ENCODE measurements around the gene PFKM. TPM values are rescaled to one million over a fixed set of nuclear protein-coding genes. Genes with fewer than 3 reads are reported as not detected.

The PFKM gene
- total and polyA plus RNA-seq, 4 experiments from 2014 or later: 7.8 to 14.6 (median 10.9) TPM

GRCh38 chr12:48177982-48178381 is 58.8 kb downstream of the PFKM start:
- H3K27me3 Mint-ChIP-seq: peaks cover 5 to 21% of the 10 kb centered on the region in 2 donors
- H3K36me3 Mint-ChIP-seq: peaks cover 0 to 2% of the 10 kb centered on the region in 2 donors
- ChIA-PET POLR2A (ENCODE audit: partially characterized antibody) (interaction anchor here (0.7 kb wide), 1 partner anchor 10 kb away, joined by 3 read pairs; no protein-coding TSS in a partner anchor), CTCF (ENCODE audit: partially characterized antibody) (interaction anchor here (1.0 to 6.3 kb wide), 4 partner anchors 13 to 21 kb away, joined by 3 to 28 read pairs (median 3); partner anchors contain the start of gene ASB8)
- peaks cover 10 to 12% (median 11%) of the 10 kb centered on the region in 4 donors for H3K4me1 Mint-ChIP-seq
- no peak overlapping the region for H3K4me3 Mint-ChIP-seq
- Histone ChIP-seq H3K9me3 (ENCODE audit: control insufficient read depth in 1 of 2, low read length in 2 of 2) (no peaks in the 10 kb centered on the region), H3K4me1 (ENCODE audit: insufficient read depth, low read length) (peaks cover 9% of the 10 kb centered on the region), H3K27me3 (ENCODE audit: insufficient read depth, low read length) (no peaks in the 10 kb centered on the region), H3K27ac (ENCODE audit: low read depth, low read length) (no peak overlapping the region), H3K4me3 (ENCODE audit: low read length in 2 of 2) (no peak overlapping the region), H3K36me3 (ENCODE audit: insufficient read depth, low read length) (no peaks in the 10 kb centered on the region)
- H3K27ac Mint-ChIP-seq: no peak overlapping the region
- H3K9me3 Mint-ChIP-seq: no peaks in the 10 kb centered on the region
- intact Hi-C loops (cut with micrococcal nuclease): no loop called here
- no peak for DNase-seq

DNA sequence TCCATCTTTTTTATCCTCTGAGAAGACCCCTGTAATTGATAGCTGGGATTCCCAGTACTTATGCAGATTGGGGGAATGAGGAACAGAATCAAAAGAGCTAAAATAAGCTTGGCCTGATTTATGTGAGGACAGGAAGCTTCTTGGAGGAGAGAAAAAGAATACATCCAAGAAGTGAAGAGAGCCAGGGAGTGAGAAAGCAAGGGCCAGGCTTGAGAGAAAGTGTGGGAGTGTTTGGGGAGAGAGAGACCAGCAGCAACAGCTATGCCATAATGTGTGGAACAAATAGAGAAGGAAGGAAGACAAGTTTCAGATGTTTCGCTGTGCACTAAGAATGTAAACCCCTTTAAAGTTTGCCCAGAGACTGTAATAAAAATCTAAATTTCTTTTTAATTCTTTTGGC is 60.3 kb downstream of the PFKM start:
- H3K36me3 Mint-ChIP-seq: peaks cover 0 to 7% of the 10 kb centered on the region in 2 donors
- H3K27ac ChIP-seq (ENCODE audit: low read depth, low read length): no peak overlapping the region
- no peak overlapping the region for H3K4me3 ChIP-seq (ENCODE audit: low read length in 2 of 2)
- H3K27me3 ChIP-seq (ENCODE audit: insufficient read depth, low read length): no peaks in the 10 kb centered on the region
- H3K4me1 Mint-ChIP-seq: peaks cover 11 to 21% (median 14%) of the 10 kb centered on the region in 4 donors
- no peak for DNase-seq
- peaks cover 8 to 21% of the 10 kb centered on the region in 2 donors for H3K27me3 Mint-ChIP-seq
- H3K9me3 ChIP-seq (ENCODE audit: control insufficient read depth in 1 of 2, low read length in 2 of 2): no peaks in the 10 kb centered on the region
- ChIA-PET POLR2A (ENCODE audit: partially characterized antibody) (interaction anchor here (3.3 kb wide), 1 partner anchor 19 kb away, joined by 11 read pairs; no protein-coding TSS in a partner anchor), CTCF (ENCODE audit: partially characterized antibody) (interaction anchor here (0.9 to 6.3 kb wide), 5 partner anchors 9 to 439 kb away, joined by 3 to 28 read pairs (median 4); no protein-coding TSS in a partner anchor)
- peak overlapping the region in 1 of 7 donors; percentile 52 for H3K27ac Mint-ChIP-seq
- peaks cover 13% of the 10 kb centered on the region for H3K4me1 ChIP-seq (ENCODE audit: insufficient read depth, low read length)
- no peaks in the 10 kb centered on the region for H3K36me3 ChIP-seq (ENCODE audit: insufficient read depth, low read length)
- intact Hi-C loops (cut with micrococcal nuclease): no loop called here
- no peak overlapping the region for H3K4me3 Mint-ChIP-seq
- H3K9me3 Mint-ChIP-seq: no peaks in the 10 kb centered on the region

DNA sequence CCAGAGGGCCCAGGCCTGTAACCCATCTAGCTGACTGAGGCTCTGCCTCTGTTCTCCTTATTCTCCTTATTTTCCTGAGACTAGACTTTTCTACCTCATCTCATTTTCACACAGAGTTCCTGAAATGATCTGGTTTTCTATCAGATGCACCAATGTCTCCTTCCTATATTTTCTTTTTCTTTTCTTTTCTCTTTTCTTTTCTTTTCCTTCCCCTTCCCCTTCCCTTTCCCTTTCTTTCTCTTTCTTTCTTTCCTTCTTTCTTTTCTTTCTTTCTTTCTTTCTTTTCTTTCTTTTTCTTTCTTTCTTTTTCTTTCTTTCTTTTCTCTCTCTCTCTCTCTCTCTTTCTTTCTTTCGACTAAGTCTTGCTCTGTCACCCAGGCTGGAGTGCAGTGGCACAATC is 61.3 kb downstream of the PFKM start:
- Histone ChIP-seq H3K36me3 (ENCODE audit: insufficient read depth, low read length) (no peaks in the 10 kb centered on the region), H3K4me3 (ENCODE audit: low read length in 2 of 2) (no peak overlapping the region), H3K27ac (ENCODE audit: low read depth, low read length) (no peak overlapping the region), H3K9me3 (ENCODE audit: control insufficient read depth in 1 of 2, low read length in 2 of 2) (no peaks in the 10 kb centered on the region), H3K27me3 (ENCODE audit: insufficient read depth, low read length) (no peaks in the 10 kb centered on the region), H3K4me1 (ENCODE audit: insufficient read depth, low read length) (peaks cover 15% of the 10 kb centered on the region)
- Mint-ChIP-seq H3K4me3 (no peak overlapping the region), H3K36me3 (peaks cover 0 to 7% of the 10 kb centered on the region in 2 donors), H3K4me1 (peaks cover 10 to 29% (median 14%) of the 10 kb centered on the region in 4 donors), H3K9me3 (no peaks in the 10 kb centered on the region), H3K27me3 (peaks cover 13 to 23% of the 10 kb centered on the region in 2 donors), H3K27ac (no peak overlapping the region)
- no peak for DNase-seq
- CTCF ChIA-PET (ENCODE audit: partially characterized antibody): interaction anchor here (1.9 to 6.3 kb wide), 2 partner anchors 9 to 15 kb away, joined by 10 to 28 read pairs; no protein-coding TSS in a partner anchor
- POLR2A ChIA-PET (ENCODE audit: partially characterized antibody): interaction anchor here (3.3 kb wide), 1 partner anchor 18 kb away, joined by 11 read pairs; no protein-coding TSS in a partner anchor
- intact Hi-C loops (cut with micrococcal nuclease): loop anchor here (5.0 kb wide), 1 partner anchor 172 kb away; the partner anchor contains the start of gene ZNF641

GRCh38 chr12:48180857-48181495 is 61.8 kb downstream of the PFKM start:
- intact Hi-C loops (cut with micrococcal nuclease): loop anchor here (5.0 kb wide), 1 partner anchor 171 kb away; the partner anchor contains the start of gene ZNF641
- Mint-ChIP-seq H3K36me3 (peaks cover 0 to 7% of the 10 kb centered on the region in 2 donors), H3K27me3 (peaks cover 13 to 24% of the 10 kb centered on the region in 2 donors), H3K4me1 (peaks cover 7 to 29% (median 10%) of the 10 kb centered on the region in 4 donors), H3K4me3 (peak overlapping the region in 2 of 8 donors; percentile 24 to 77), H3K27ac (no peak overlapping the region), H3K9me3 (no peaks in the 10 kb centered on the region)
- DNase-seq: no peak
- CTCF ChIA-PET (ENCODE audit: partially characterized antibody): interaction anchor here (0.9 to 6.3 kb wide), 4 partner anchors 9 to 17 kb away, joined by 3 to 28 read pairs (median 8); no protein-coding TSS in a partner anchor
- H3K4me3 ChIP-seq (ENCODE audit: low read length in 2 of 2): no peak overlapping the region
- H3K4me1 ChIP-seq (ENCODE audit: insufficient read depth, low read length): peaks cover 15% of the 10 kb centered on the region
- no peaks in the 10 kb centered on the region for H3K27me3 ChIP-seq (ENCODE audit: insufficient read depth, low read length)
- no peaks in the 10 kb centered on the region for H3K9me3 ChIP-seq (ENCODE audit: control insufficient read depth in 1 of 2, low read length in 2 of 2)
- no peak overlapping the region for H3K27ac ChIP-seq (ENCODE audit: low read depth, low read length)
- POLR2A ChIA-PET (ENCODE audit: partially characterized antibody): interaction anchor here (1.0 to 3.3 kb wide), 2 partner anchors 17 to 75 kb away, joined by 4 to 11 read pairs; partner anchors contain the start of gene SENP1
- no peaks in the 10 kb centered on the region for H3K36me3 ChIP-seq (ENCODE audit: insufficient read depth, low read length)

DNA sequence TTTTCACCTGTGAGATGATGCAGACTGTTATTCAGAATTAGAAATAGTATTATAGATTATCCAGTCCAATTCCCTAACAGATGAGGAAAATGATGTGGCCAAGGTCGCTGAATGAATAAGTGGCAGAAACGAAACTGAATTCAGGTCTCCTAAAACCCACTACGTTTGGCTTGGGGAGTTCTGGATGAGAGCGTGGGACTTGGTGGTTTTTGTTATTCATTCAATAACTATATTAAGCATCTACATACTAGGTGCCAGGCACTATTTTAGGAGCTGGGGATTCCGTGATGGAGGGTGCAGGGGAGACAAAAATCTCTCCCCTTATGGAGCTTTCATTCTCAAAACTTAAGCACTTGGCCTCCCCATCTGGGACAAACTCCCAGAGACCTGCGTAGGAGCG is 63.5 kb downstream of the PFKM start:
- no peaks in the 10 kb centered on the region for H3K9me3 Mint-ChIP-seq
- H3K4me1 Mint-ChIP-seq: peaks cover 4 to 25% (median 10%) of the 10 kb centered on the region in 4 donors
- Histone ChIP-seq H3K36me3 (ENCODE audit: insufficient read depth, low read length) (no peaks in the 10 kb centered on the region), H3K4me3 (ENCODE audit: low read length in 2 of 2) (peak overlapping the region; percentile 52 to 99), H3K27me3 (ENCODE audit: insufficient read depth, low read length) (no peaks in the 10 kb centered on the region), H3K9me3 (ENCODE audit: control insufficient read depth in 1 of 2, low read length in 2 of 2) (no peaks in the 10 kb centered on the region), H3K4me1 (ENCODE audit: insufficient read depth, low read length) (peaks cover 15% of the 10 kb centered on the region), H3K27ac (ENCODE audit: low read depth, low read length) (peak overlapping the region; percentile 61)
- POLR2A ChIA-PET (ENCODE audit: partially characterized antibody): interaction anchor here (0.6 to 3.4 kb wide), 10 partner anchors 16 to 500 kb away, joined by 3 to 65 read pairs (median 4); partner anchors contain the start of genes ASB8, KANSL2, SENP1 and TMEM106C
- peak overlapping the region; percentile 91 to 99 (median 95) for H3K4me3 Mint-ChIP-seq
- CTCF ChIA-PET (ENCODE audit: partially characterized antibody): interaction anchor here (0.8 to 8.2 kb wide), 18 partner anchors 9 to 441 kb away, joined by 3 to 127 read pairs (median 4); partner anchors contain the start of genes ASB8 and PFKM
- intact Hi-C loops (cut with micrococcal nuclease): loop anchor here (1.0 to 5.0 kb wide), 4 partner anchors 16 to 272 kb away; partner anchors contain the start of genes ASB8 and ZNF641
- DNase-seq: peak in 1 of 5 donors; percentile 18
- peak overlapping the region; percentile 87 to 98 (median 96) for H3K27ac Mint-ChIP-seq
- peaks cover 0 to 7% of the 10 kb centered on the region in 2 donors for H3K36me3 Mint-ChIP-seq
- H3K27me3 Mint-ChIP-seq: peaks cover 12 to 14% of the 10 kb centered on the region in 2 donors

DNA sequence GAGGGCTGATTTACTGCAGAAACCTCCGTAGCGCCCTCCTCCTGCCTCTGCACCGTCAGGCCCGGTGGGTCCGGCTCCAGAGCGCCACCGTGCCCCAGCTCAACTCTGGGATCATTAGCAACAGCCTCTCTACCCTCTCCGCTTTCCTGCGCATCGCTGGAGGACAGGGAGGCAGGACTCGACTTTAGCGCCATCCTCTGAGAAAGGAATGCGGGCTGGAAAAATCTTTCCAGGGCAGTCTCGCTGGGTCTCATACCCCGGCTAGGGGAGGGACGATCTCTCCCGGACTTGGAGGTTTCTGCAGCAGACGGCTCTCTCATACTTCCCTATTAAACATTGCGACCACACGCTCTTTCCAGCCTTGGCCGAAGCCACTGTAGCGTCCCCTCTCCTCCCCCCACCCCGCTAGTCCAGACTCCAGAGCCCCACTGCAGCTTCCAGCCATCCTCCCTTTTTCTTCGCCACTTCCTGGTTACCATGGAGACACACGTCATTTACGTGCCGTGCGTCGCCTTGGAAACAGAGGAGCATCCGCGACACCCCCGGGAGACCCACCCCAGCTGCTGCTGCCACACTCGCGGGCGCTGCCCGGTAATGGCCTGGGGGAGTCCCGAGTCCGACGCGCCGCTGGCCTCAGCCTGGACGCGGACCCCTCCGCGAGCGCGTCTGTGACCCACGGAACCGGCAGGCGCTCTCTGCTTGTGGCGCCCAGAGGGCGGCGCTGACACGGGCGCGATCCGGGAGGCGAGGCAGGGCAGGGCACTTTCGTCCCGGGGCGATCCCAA is 64.1 kb downstream of the PFKM start, which contains the start of gene CCDC184:
Gene CCDC184 (plus strand): TSS at position 554 of the 785 bp plus-strand sequence. CDS start 479 bp downstream, outside the sequence.
- H3K9me3 Mint-ChIP-seq: no peaks in the 10 kb centered on the region
- no peaks in the 10 kb centered on the region for H3K27me3 ChIP-seq (ENCODE audit: insufficient read depth, low read length)
- H3K27me3 Mint-ChIP-seq: peaks cover 12 to 14% of the 10 kb centered on the region in 2 donors
- H3K4me1 ChIP-seq (ENCODE audit: insufficient read depth, low read length): peaks cover 15% of the 10 kb centered on the region
- no peaks in the 10 kb centered on the region for H3K9me3 ChIP-seq (ENCODE audit: control insufficient read depth in 1 of 2, low read length in 2 of 2)
- no peaks in the 10 kb centered on the region for H3K36me3 ChIP-seq (ENCODE audit: insufficient read depth, low read length)
- H3K4me1 Mint-ChIP-seq: peaks cover 4 to 25% (median 10%) of the 10 kb centered on the region in 4 donors
- H3K36me3 Mint-ChIP-seq: peaks cover 0 to 7% of the 10 kb centered on the region in 2 donors
- POLR2A ChIA-PET (ENCODE audit: partially characterized antibody): interaction anchor here (0.6 to 3.4 kb wide), 10 partner anchors 15 to 499 kb away, joined by 3 to 65 read pairs (median 4); partner anchors contain the start of genes ASB8, KANSL2, SENP1 and TMEM106C
- H3K4me3 ChIP-seq (ENCODE audit: low read length in 2 of 2): peak within 1 kb of the TSS; percentile 52 to 99
- H3K27ac Mint-ChIP-seq: peak within 1 kb of the TSS; percentile 87 to 98 (median 96)
- peak within 1 kb of the TSS; percentile 61 for H3K27ac ChIP-seq (ENCODE audit: low read depth, low read length)
- CTCF ChIA-PET (ENCODE audit: partially characterized antibody): interaction anchor here (0.8 to 8.2 kb wide), 20 partner anchors 9 to 440 kb away, joined by 3 to 127 read pairs (median 4); partner anchors contain the start of genes ASB8 and PFKM
- peak within 1 kb of the TSS; percentile 91 to 99 (median 95) for H3K4me3 Mint-ChIP-seq
- DNase-seq: peak; percentile 86 to 88 (median 88)
- intact Hi-C loops (cut with micrococcal nuclease): loop anchor here (1.0 to 5.0 kb wide), 4 partner anchors 15 to 271 kb away; partner anchors contain the start of genes ASB8 and ZNF641
